ENCODE results near the gene ARHGEF4.
"Not testable (repeated sequence)": the region's sequence is repeated elsewhere in the genome, so short reads cannot be mapped to it uniquely, and the experiment has no call there.

The ARHGEF4 gene

GRCh38 chr2:130901626-130902025, 64.9 kb downstream of the ARHGEF4 start:
- H3K4me3 ChIP-seq (ENCODE audit: low read depth, low read length); H3K9me3 ChIP-seq (ENCODE audit: control insufficient read depth, insufficient read depth, low read length); H3K9ac ChIP-seq (ENCODE audit: low read depth, low read length); H3K36me3 ChIP-seq (ENCODE audit: control insufficient read depth, insufficient read depth, low read length); H3K27me3 ChIP-seq (ENCODE audit: control insufficient read depth, insufficient read depth, low read length); H3K4me1 ChIP-seq (ENCODE audit: control insufficient read depth, insufficient read depth, low read length): not testable (repeated sequence)

- no peaks in the 10 kb centered on the region for H3K9me3 ChIP-seq (ENCODE audit: control insufficient read depth, insufficient read depth, low read length)
- H3K4me3 ChIP-seq (ENCODE audit: low read depth, low read length): no peak overlapping the region
- H3K9ac ChIP-seq (ENCODE audit: low read depth, low read length): no peak overlapping the region
Measured at GRCh38 chr2:130908832-130909231, 72.1 kb downstream of the ARHGEF4 start.

GRCh38 chr2:130910931-130911330, 74.2 kb downstream of the ARHGEF4 start:
- Histone ChIP-seq H3K36me3 (ENCODE audit: control insufficient read depth, insufficient read depth, low read length) (peaks cover 3% of the 10 kb centered on the region), H3K9me3 (ENCODE audit: control insufficient read depth, insufficient read depth, low read length) (no peaks in the 10 kb centered on the region), H3K4me1 (ENCODE audit: control insufficient read depth, insufficient read depth, low read length) (peaks cover 2% of the 10 kb centered on the region), H3K27me3 (ENCODE audit: control insufficient read depth, insufficient read depth, low read length) (no peaks in the 10 kb centered on the region), H3K4me3 (ENCODE audit: low read depth, low read length) (no peak overlapping the region), H3K9ac (ENCODE audit: low read depth, low read length) (no peak overlapping the region)

More at GRCh38 chr2:130908832-130909231, 72.1 kb downstream of the ARHGEF4 start:
- Histone ChIP-seq H3K27me3 (ENCODE audit: control insufficient read depth, insufficient read depth, low read length) (no peaks in the 10 kb centered on the region), H3K4me1 (ENCODE audit: control insufficient read depth, insufficient read depth, low read length) (peaks cover 2% of the 10 kb centered on the region), H3K36me3 (ENCODE audit: control insufficient read depth, insufficient read depth, low read length) (peaks cover 3% of the 10 kb centered on the region)

GRCh38 chr2:130911482-130911881, 74.8 kb downstream of the ARHGEF4 start:
- Histone ChIP-seq H3K9me3 (ENCODE audit: control insufficient read depth, insufficient read depth, low read length) (no peaks in the 10 kb centered on the region), H3K27me3 (ENCODE audit: control insufficient read depth, insufficient read depth, low read length) (no peaks in the 10 kb centered on the region), H3K36me3 (ENCODE audit: control insufficient read depth, insufficient read depth, low read length) (peaks cover 3% of the 10 kb centered on the region), H3K4me1 (ENCODE audit: control insufficient read depth, insufficient read depth, low read length) (peaks cover 2% of the 10 kb centered on the region), H3K9ac (ENCODE audit: low read depth, low read length) (no peak overlapping the region), H3K4me3 (ENCODE audit: low read depth, low read length) (no peak overlapping the region)

GRCh38 chr2:130911996-130912395, 75.3 kb downstream of the ARHGEF4 start:
- Histone ChIP-seq H3K9me3 (ENCODE audit: control insufficient read depth, insufficient read depth, low read length) (no peaks in the 10 kb centered on the region), H3K4me3 (ENCODE audit: low read depth, low read length) (no peak overlapping the region), H3K9ac (ENCODE audit: low read depth, low read length) (no peak overlapping the region), H3K4me1 (ENCODE audit: control insufficient read depth, insufficient read depth, low read length) (peaks cover 2% of the 10 kb centered on the region), H3K27me3 (ENCODE audit: control insufficient read depth, insufficient read depth, low read length) (no peaks in the 10 kb centered on the region), H3K36me3 (ENCODE audit: control insufficient read depth, insufficient read depth, low read length) (peaks cover 3% of the 10 kb centered on the region)

GRCh38 chr2:130912471-130912870, 75.8 kb downstream of the ARHGEF4 start:
- peaks cover 3% of the 10 kb centered on the region for H3K36me3 ChIP-seq (ENCODE audit: control insufficient read depth, insufficient read depth, low read length)
- H3K9me3 ChIP-seq (ENCODE audit: control insufficient read depth, insufficient read depth, low read length): no peaks in the 10 kb centered on the region
- no peak overlapping the region for H3K4me3 ChIP-seq (ENCODE audit: low read depth, low read length)
- H3K4me1 ChIP-seq (ENCODE audit: control insufficient read depth, insufficient read depth, low read length): peaks cover 2% of the 10 kb centered on the region
- H3K9ac ChIP-seq (ENCODE audit: low read depth, low read length): no peak overlapping the region
- H3K27me3 ChIP-seq (ENCODE audit: control insufficient read depth, insufficient read depth, low read length): no peaks in the 10 kb centered on the region

- Histone ChIP-seq H3K4me1 (ENCODE audit: control insufficient read depth, insufficient read depth, low read length) (peaks cover 2% of the 10 kb centered on the region), H3K36me3 (ENCODE audit: control insufficient read depth, insufficient read depth, low read length) (peaks cover 3% of the 10 kb centered on the region), H3K4me3 (ENCODE audit: low read depth, low read length) (no peak overlapping the region), H3K9ac (ENCODE audit: low read depth, low read length) (no peak overlapping the region), H3K9me3 (ENCODE audit: control insufficient read depth, insufficient read depth, low read length) (no peaks in the 10 kb centered on the region), H3K27me3 (ENCODE audit: control insufficient read depth, insufficient read depth, low read length) (no peaks in the 10 kb centered on the region)
Measured at GRCh38 chr2:130913891-130914290, 77.2 kb downstream of the ARHGEF4 start.

GRCh38 chr2:130915149-130915548, 78.4 kb downstream of the ARHGEF4 start:
- H3K4me3 ChIP-seq (ENCODE audit: low read depth, low read length): no peak overlapping the region
- H3K4me1 ChIP-seq (ENCODE audit: control insufficient read depth, insufficient read depth, low read length): peaks cover 5% of the 10 kb centered on the region
- H3K9me3 ChIP-seq (ENCODE audit: control insufficient read depth, insufficient read depth, low read length): no peaks in the 10 kb centered on the region
- no peaks in the 10 kb centered on the region for H3K27me3 ChIP-seq (ENCODE audit: control insufficient read depth, insufficient read depth, low read length)
- H3K9ac ChIP-seq (ENCODE audit: low read depth, low read length): no peak overlapping the region
- H3K36me3 ChIP-seq (ENCODE audit: control insufficient read depth, insufficient read depth, low read length): peaks cover 3% of the 10 kb centered on the region

GRCh38 chr2:130915595-130916437, 79.1 kb downstream of the ARHGEF4 start:
- peaks cover 5% of the 10 kb centered on the region for H3K4me1 ChIP-seq (ENCODE audit: control insufficient read depth, insufficient read depth, low read length)
- no peak overlapping the region for H3K9ac ChIP-seq (ENCODE audit: low read depth, low read length)
- H3K4me3 ChIP-seq (ENCODE audit: low read depth, low read length): no peak overlapping the region
- peaks cover 3% of the 10 kb centered on the region for H3K36me3 ChIP-seq (ENCODE audit: control insufficient read depth, insufficient read depth, low read length)
- H3K27me3 ChIP-seq (ENCODE audit: control insufficient read depth, insufficient read depth, low read length): no peaks in the 10 kb centered on the region
- no peaks in the 10 kb centered on the region for H3K9me3 ChIP-seq (ENCODE audit: control insufficient read depth, insufficient read depth, low read length)

GRCh38 chr2:130916438-130916705, 79.7 kb downstream of the ARHGEF4 start:
- no peaks in the 10 kb centered on the region for H3K27me3 ChIP-seq (ENCODE audit: control insufficient read depth, insufficient read depth, low read length)
- H3K4me3 ChIP-seq (ENCODE audit: low read depth, low read length): no peak overlapping the region
- H3K36me3 ChIP-seq (ENCODE audit: control insufficient read depth, insufficient read depth, low read length): peaks cover 3% of the 10 kb centered on the region
- H3K4me1 ChIP-seq (ENCODE audit: control insufficient read depth, insufficient read depth, low read length): peaks cover 4% of the 10 kb centered on the region
- H3K9ac ChIP-seq (ENCODE audit: low read depth, low read length): no peak overlapping the region
- H3K9me3 ChIP-seq (ENCODE audit: control insufficient read depth, insufficient read depth, low read length): no peaks in the 10 kb centered on the region

- no peak overlapping the region for H3K4me3 ChIP-seq (ENCODE audit: low read depth, low read length)
- H3K4me1 ChIP-seq (ENCODE audit: control insufficient read depth, insufficient read depth, low read length): peaks cover 3% of the 10 kb centered on the region
- no peak overlapping the region for H3K9ac ChIP-seq (ENCODE audit: low read depth, low read length)
- H3K36me3 ChIP-seq (ENCODE audit: control insufficient read depth, insufficient read depth, low read length): peaks cover 3% of the 10 kb centered on the region
- H3K27me3 ChIP-seq (ENCODE audit: control insufficient read depth, insufficient read depth, low read length): no peaks in the 10 kb centered on the region
- H3K9me3 ChIP-seq (ENCODE audit: control insufficient read depth, insufficient read depth, low read length): no peaks in the 10 kb centered on the region
Measured at GRCh38 chr2:130917006-130917688, 80.4 kb downstream of the ARHGEF4 start.

GRCh38 chr2:130918393-130918792, 81.7 kb downstream of the ARHGEF4 start:
- H3K9me3 ChIP-seq (ENCODE audit: control insufficient read depth, insufficient read depth, low read length): no peaks in the 10 kb centered on the region
- H3K4me3 ChIP-seq (ENCODE audit: low read depth, low read length): no peak overlapping the region
- H3K36me3 ChIP-seq (ENCODE audit: control insufficient read depth, insufficient read depth, low read length): no peaks in the 10 kb centered on the region

More at GRCh38 chr2:130918393-130918792, 81.7 kb downstream of the ARHGEF4 start:
- Histone ChIP-seq H3K27me3 (ENCODE audit: control insufficient read depth, insufficient read depth, low read length) (no peaks in the 10 kb centered on the region), H3K9ac (ENCODE audit: low read depth, low read length) (no peak overlapping the region), H3K4me1 (ENCODE audit: control insufficient read depth, insufficient read depth, low read length) (peaks cover 3% of the 10 kb centered on the region)

Measured in iPS-15b (cell line).